ENCODE results near the gene PLCH2.
"Not testable (repeated sequence)": the region's sequence is repeated elsewhere in the genome, so short reads cannot be mapped to it uniquely, and the experiment has no call there.

- TF ChIP-seq POLR2AphosphoS5 (IDR thresholded peaks at IDR 0.05; ENCODE audit: low read depth, low read length); TAF1 (IDR thresholded peaks at IDR 0.05; ENCODE audit: borderline replicate concordance, low read depth, low read length); POLR2A (IDR thresholded peaks at IDR 0.05; ENCODE audit: low read depth, low read length): not testable (repeated sequence)
These were observed 74.3 kb downstream of the PLCH2 start for GRCh38 chr1:2550309-2550861.

Data from GM12892 (cell line).